ENCODE measurements around the gene ULK4.

GRCh38 chr3:41317298-41317697, 644.6 kb downstream of the ULK4 start:
- TF ChIP-seq CTCF (IDR thresholded peaks at IDR 0.05) (no peak), POLR2A (IDR thresholded peaks at IDR 0.05) (no peak), EP300 (IDR thresholded peaks at IDR 0.05) (no peak)

Measured in tibial nerve (tissue), 4 donors.